Measurements from ENCODE around the gene XYLT2. TPM values are rescaled to one million over a fixed set of nuclear protein-coding genes. Genes with fewer than 3 reads are reported as not detected.

XYLT2 gene
- total RNA-seq, 1 experiment from 2014 or later, result 12.4 TPM

GRCh38 chr17:50319306-50320004 is 26.5 kb upstream of the XYLT2 start:
- DNase-seq (ENCODE audit: low read depth), result no peak

GRCh38 chr17:50322271-50322670 is 23.7 kb upstream of the XYLT2 start:
- no peak for DNase-seq (ENCODE audit: low read depth)

- DNase-seq (ENCODE audit: low read depth), result no peak
Observed at GRCh38 chr17:50323060-50323459, 22.9 kb upstream of the XYLT2 start.

GRCh38 chr17:50325906-50326305 is 20.0 kb upstream of the XYLT2 start:
- DNase-seq (ENCODE audit: low read depth), result no peak

GRCh38 chr17:50326831-50327364 is 19.0 kb upstream of the XYLT2 start:
- no peak for DNase-seq (ENCODE audit: low read depth)

- no peak for DNase-seq (ENCODE audit: low read depth)
Observed at GRCh38 chr17:50328363-50329325, 17.3 kb upstream of the XYLT2 start.

GRCh38 chr17:50329716-50330115 is 16.2 kb upstream of the XYLT2 start:
- DNase-seq (ENCODE audit: low read depth), result no peak

- DNase-seq (ENCODE audit: low read depth), result no peak
Observed at GRCh38 chr17:50330151-50330775, 15.7 kb upstream of the XYLT2 start.

GRCh38 chr17:50331085-50331791 is 14.7 kb upstream of the XYLT2 start:
- peak; percentile 83 for DNase-seq (ENCODE audit: low read depth)

GRCh38 chr17:50332196-50332595 is 13.7 kb upstream of the XYLT2 start:
- DNase-seq (ENCODE audit: low read depth), result no peak

GRCh38 chr17:50333291-50334057 is 12.5 kb upstream of the XYLT2 start:
- DNase-seq (ENCODE audit: low read depth), result peak; percentile 14

- peak; percentile 41 for DNase-seq (ENCODE audit: low read depth)
Observed at GRCh38 chr17:50337956-50338355, 8.0 kb upstream of the XYLT2 start.

GRCh38 chr17:50338645-50339044 is 7.3 kb upstream of the XYLT2 start:
- no peak for DNase-seq (ENCODE audit: low read depth)

- no peak for DNase-seq (ENCODE audit: low read depth)
Observed at GRCh38 chr17:50339381-50339780, 6.5 kb upstream of the XYLT2 start.

- no peak for DNase-seq (ENCODE audit: low read depth)
Observed at GRCh38 chr17:50344731-50345365, 1.1 kb upstream of the XYLT2 start.

GRCh38 chr17:50346313-50347116 is 589 bp downstream of the XYLT2 start:
- no peak for DNase-seq (ENCODE audit: low read depth)

GRCh38 chr17:50347117-50347893 is 1.4 kb downstream of the XYLT2 start:
- no peak for DNase-seq (ENCODE audit: low read depth)

GRCh38 chr17:50347894-50348291 is 2.0 kb downstream of the XYLT2 start:
- no peak for DNase-seq (ENCODE audit: low read depth)

All from RPMI7951 (cell line).